Inflammatory macrophage treated with lipopolysaccharide for 1 hour (primary cell): ENCODE results near the gene ACADS.

Experiments
- DNase-seq, 2 donors: peaks; one replicate each; pipeline ENCODE4 v3.0.0-alpha.2; 2020 to 2022

The ACADS gene

GRCh38 chr12:120725659-120726509, at the start of gene ACADS:
TSS of gene ACADS (plus strand) at chr12:120725826. CDS start at chr12:120725886, 60 bp downstream.
- peak; percentile 80 to 90 for DNase-seq

- peak in 1 of 2 donors; percentile 34 for DNase-seq
Measured at GRCh38 chr12:120677765-120678473, 47.7 kb upstream of the ACADS start.

GRCh38 chr12:120678572-120678971, 47.1 kb upstream of the ACADS start:
- no peak for DNase-seq

- DNase-seq = no peak
Measured at GRCh38 chr12:120680165-120680738, 45.4 kb upstream of the ACADS start.

GRCh38 chr12:120684523-120684932, 41.1 kb upstream of the ACADS start:
- DNase-seq = peak; percentile 86 to 92

GRCh38 chr12:120685522-120685921, 40.1 kb upstream of the ACADS start:
- DNase-seq = no peak

- DNase-seq = peak; percentile 98
Measured at GRCh38 chr12:120686151-120686689, 39.4 kb upstream of the ACADS start.

- DNase-seq = peak; percentile 95 to 97
Measured at GRCh38 chr12:120686690-120687577, 38.7 kb upstream of the ACADS start, which contains the start of gene MLEC. TSS of gene MLEC (plus strand) at chr12:120687149. CDS start at chr12:120687297, 148 bp downstream.

GRCh38 chr12:120687578-120688289, 37.9 kb upstream of the ACADS start:
- no peak for DNase-seq

- peak; percentile 37 to 44 for DNase-seq
Measured at GRCh38 chr12:120688527-120689071, 37.0 kb upstream of the ACADS start.

GRCh38 chr12:120689397-120690082, 36.1 kb upstream of the ACADS start:
- no peak for DNase-seq

GRCh38 chr12:120690083-120690450, 35.6 kb upstream of the ACADS start:
- no peak for DNase-seq

- DNase-seq = no peak
Measured at GRCh38 chr12:120690978-120691377, 34.6 kb upstream of the ACADS start.

GRCh38 chr12:120692524-120693033, 33.0 kb upstream of the ACADS start:
- no peak for DNase-seq

GRCh38 chr12:120693848-120694247, 31.8 kb upstream of the ACADS start:
- no peak for DNase-seq

GRCh38 chr12:120696626-120697025, 29.0 kb upstream of the ACADS start:
- no peak for DNase-seq

GRCh38 chr12:120697344-120697743, 28.3 kb upstream of the ACADS start:
- no peak for DNase-seq

- peak in 1 of 2 donors; percentile 40 for DNase-seq
Measured at GRCh38 chr12:120698665-120699064, 27.0 kb upstream of the ACADS start.

- no peak for DNase-seq
Measured at GRCh38 chr12:120699553-120699952, 26.1 kb upstream of the ACADS start.

GRCh38 chr12:120700886-120701285, 24.7 kb upstream of the ACADS start:
- DNase-seq = no peak
